Astrocyte of the cerebellum (primary cell): ENCODE results near the gene GRM5.
"Not testable (repeated sequence)": the region's sequence is repeated elsewhere in the genome, so short reads cannot be mapped to it uniquely, and the experiment has no call there.

Experiments
- DNase-seq: peaks from one replicate; pipeline ENCODE4 v3.0.0-alpha.2; 2011; ENCODE audit warnings: low read depth
- H3K4me3 ChIP-seq: 2 replicates; pipeline ENCODE4 v1.5.1; 2011; ENCODE audit warnings: mild to moderate bottlenecking, low read depth, low read length, moderate library complexity
- in situ Hi-C: cut with HindIII; loops from 2 replicates; pipeline ENCODE4 v1.10.0; 2017; ENCODE audit warnings: low sequenced_read_pairs
- TF ChIP-seq, protein P1 (sequence below): IDR thresholded peaks from 2 replicates; pipeline ENCODE4 v1.5.1; 2012; ENCODE audit warnings: low read length, low read depth, moderate library complexity, mild to moderate bottlenecking; ENCODE audit errors: missing control alignments

Gene GRM5

DNA sequence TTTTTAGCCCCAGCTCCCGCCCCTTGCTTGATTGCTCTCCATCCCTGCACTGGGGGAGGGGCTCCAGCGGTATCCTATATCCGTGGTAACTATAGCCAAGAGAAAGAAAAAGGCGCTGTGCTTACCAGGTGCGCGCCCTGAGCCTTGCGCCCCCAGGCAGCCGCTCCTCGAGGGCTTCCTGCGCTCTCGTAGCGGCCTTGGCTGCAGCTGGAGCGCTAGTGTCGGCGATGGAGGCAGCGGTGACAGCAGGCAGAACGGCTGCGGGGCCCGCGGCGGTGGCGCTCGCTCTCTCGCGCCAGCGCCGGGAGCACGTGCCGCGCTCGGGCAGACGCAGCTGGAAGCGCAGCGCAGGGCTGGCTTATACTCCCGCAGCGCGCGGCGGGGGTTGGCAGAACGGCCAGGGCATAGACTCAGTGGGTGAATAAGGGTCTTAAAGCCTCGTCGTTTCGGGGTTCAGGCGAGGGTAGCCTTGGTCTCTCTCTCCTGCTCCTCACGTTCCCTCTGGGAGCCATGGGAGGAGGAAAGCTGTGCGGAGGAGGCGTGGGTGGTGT is at the start of gene GRM5:
GRM5 (minus strand) TSS at position 332 of the 551 bp plus-strand sequence. CDS start 18,110 bp downstream, outside the sequence.
- DNase-seq, in situ Hi-C loops: not testable (repeated sequence)
- H3K4me3 ChIP-seq: peak within 1 kb of the TSS; percentile 28

- in situ Hi-C loops, H3K4me3 ChIP-seq: not testable (repeated sequence)
- TF ChIP-seq, protein P1, sequence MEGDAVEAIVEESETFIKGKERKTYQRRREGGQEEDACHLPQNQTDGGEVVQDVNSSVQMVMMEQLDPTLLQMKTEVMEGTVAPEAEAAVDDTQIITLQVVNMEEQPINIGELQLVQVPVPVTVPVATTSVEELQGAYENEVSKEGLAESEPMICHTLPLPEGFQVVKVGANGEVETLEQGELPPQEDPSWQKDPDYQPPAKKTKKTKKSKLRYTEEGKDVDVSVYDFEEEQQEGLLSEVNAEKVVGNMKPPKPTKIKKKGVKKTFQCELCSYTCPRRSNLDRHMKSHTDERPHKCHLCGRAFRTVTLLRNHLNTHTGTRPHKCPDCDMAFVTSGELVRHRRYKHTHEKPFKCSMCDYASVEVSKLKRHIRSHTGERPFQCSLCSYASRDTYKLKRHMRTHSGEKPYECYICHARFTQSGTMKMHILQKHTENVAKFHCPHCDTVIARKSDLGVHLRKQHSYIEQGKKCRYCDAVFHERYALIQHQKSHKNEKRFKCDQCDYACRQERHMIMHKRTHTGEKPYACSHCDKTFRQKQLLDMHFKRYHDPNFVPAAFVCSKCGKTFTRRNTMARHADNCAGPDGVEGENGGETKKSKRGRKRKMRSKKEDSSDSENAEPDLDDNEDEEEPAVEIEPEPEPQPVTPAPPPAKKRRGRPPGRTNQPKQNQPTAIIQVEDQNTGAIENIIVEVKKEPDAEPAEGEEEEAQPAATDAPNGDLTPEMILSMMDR: peak; percentile 70
- peak; percentile 12 for DNase-seq
Measured at GRCh38 chr11:89097956-89098355, 32.2 kb upstream of the GRM5 start.

GRCh38 chr11:89093806-89094205 is 28.0 kb upstream of the GRM5 start:
- H3K4me3 ChIP-seq, DNase-seq, in situ Hi-C loops: not testable (repeated sequence)

DNA sequence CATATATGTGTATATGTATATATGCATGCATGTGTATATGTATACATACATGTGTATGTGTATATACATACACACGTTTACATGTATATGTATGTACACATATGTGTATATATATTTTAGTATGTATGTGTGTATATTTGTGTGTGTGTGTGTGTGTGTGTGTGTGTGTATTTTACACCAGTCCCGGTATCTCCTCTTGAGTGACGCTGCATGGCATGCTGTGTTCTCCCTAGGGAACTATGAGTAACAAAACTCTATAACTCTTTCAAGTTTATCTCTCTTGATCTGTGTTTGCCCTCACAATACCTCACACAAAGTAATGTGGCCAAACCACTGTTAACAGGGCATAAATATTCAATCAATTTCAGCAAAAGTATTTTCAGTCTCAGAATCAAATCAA is 19.2 kb upstream of the GRM5 start:
- in situ Hi-C loops, DNase-seq, H3K4me3 ChIP-seq: not testable (repeated sequence)

DNA sequence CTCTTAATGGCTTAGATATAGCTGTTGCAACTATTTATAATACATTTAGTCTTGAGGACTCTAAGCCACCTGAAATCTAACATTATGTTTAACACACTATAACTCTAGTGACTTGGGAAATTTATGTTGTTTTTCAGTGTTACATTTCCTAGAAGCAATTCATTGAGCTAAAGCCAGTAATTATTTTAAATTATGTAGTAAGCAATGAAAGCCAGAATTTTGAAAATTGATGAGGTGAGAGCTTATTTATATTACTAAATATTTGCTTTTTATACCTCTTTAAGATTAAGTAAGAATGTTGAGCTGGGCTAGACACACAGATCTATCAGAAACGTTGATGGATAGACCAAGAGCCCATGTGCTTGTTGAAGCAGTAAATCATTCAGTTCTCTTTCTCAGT is 5.1 kb upstream of the GRM5 start:
- H3K4me3 ChIP-seq, in situ Hi-C loops, DNase-seq: not testable (repeated sequence)

- in situ Hi-C loops: no loop called here
- DNase-seq: no peak
- TF ChIP-seq, protein P1: no peak
- no peak overlapping the region for H3K4me3 ChIP-seq
Measured at GRCh38 chr11:89067264-89067663, 1.5 kb upstream of the GRM5 start.

DNA sequence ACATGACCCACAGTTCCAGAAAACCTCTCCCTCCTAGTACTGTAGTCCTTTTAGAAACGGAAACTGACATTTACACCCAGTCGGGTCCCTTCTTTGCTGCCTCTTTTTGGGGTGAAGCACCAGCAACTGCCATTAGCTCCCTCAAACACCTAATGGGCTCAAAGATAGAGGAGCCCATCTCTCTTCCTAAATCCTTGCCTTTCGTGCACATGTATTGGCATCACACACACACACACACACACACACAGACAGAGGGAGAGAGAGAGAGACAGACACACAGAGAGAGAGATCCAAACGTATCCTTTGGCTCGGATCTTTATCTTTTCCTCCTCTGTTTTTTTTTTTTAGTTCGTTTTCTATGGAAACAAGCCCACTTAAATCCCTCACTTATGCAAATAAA is 716 bp downstream of the GRM5 start:
- H3K4me3 ChIP-seq: no peak overlapping the region
- in situ Hi-C loops: no loop called here
- no peak for DNase-seq
- TF ChIP-seq, protein P1: no peak

DNA sequence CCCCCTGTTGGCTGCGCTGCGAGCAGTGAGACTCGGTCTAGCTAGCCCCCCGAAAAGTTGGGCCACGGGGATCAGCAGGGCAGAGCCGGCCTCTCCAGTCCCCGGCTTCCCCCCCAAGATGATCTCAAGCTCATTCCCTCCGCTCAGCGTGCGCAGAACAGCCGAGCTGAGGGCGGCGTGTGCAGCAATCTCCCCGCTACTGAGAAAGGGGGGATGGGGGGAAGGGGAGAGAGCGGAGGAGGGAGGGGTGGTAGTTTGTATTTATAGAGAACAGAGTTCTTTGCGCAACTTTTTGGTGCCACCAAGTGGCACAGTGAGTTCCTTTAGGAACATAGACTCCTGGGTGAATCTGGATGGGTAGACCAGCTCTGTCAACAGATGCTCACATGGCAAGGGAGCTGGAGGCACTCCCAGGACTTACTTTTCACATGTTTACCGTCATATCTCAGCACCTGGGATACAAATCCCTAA is 2.3 kb downstream of the GRM5 start:
- H3K4me3 ChIP-seq, in situ Hi-C loops, DNase-seq: not testable (repeated sequence)

- H3K4me3 ChIP-seq, in situ Hi-C loops: not testable (repeated sequence)
Measured at GRCh38 chr11:89062771-89063298, 2.9 kb downstream of the GRM5 start.

DNA sequence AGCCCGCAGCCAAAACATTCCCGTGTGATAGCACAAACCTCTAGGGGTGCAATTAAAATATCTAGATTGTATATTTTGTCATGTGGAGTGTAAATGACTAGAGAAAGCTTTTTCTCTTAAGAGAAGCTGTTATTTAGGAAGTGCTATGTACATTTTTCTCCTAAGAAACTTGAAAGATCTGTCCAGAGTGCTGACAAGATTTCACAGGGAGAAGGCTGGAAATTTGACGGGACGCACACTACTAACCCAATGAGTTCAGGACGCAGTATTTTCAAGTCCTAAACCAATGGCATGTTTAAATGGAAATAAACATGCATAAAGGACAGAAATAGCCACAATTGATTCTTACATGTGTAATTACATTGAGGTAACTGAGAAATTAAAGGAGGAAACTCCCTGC is 3.9 kb downstream of the GRM5 start:
- DNase-seq: peak; percentile 9
- in situ Hi-C loops: not testable (repeated sequence)

More at GRCh38 chr11:89062771-89063298, 2.9 kb downstream of the GRM5 start:
- not testable (repeated sequence) for DNase-seq

GRCh38 chr11:89057406-89057805 is 8.4 kb downstream of the GRM5 start:
- H3K4me3 ChIP-seq, in situ Hi-C loops, DNase-seq: not testable (repeated sequence)

More for the DNA sequence above, 3.9 kb downstream of the GRM5 start:
- H3K4me3 ChIP-seq: not testable (repeated sequence)
